Neural progenitor cell (in vitro differentiated cells): ENCODE data around the gene MGP. TPM values are rescaled to one million over a fixed set of nuclear protein-coding genes. Genes with fewer than 3 reads are reported as not detected.

Source experiments
- DNase-seq: peaks from one replicate; pipeline ENCODE4 v3.0.0-alpha.2; 2016; ENCODE audit warnings: low spot score
- H2AFZ ChIP-seq: fragments of 200-600 bp; sonication (generic); replicated peaks from 2 replicates; pipeline ENCODE4 v1.6.1; 2016; ENCODE audit warnings: antibody characterized with exemption
- H3F3A ChIP-seq: fragments of 200-600 bp; sonication (generic); 2 replicates; pipeline ENCODE4 v1.6.1; 2016; ENCODE audit warnings: antibody characterized with exemption, low read depth
- H3K27ac ChIP-seq: fragments of 200-600 bp; sonication (generic); 2 replicates; pipeline ENCODE4 v1.5.1; 2016; ENCODE audit warnings: mild to moderate bottlenecking
- H3K27me3 ChIP-seq: fragments of 200-600 bp; sonication (generic); 2 replicates; pipeline ENCODE4 v1.6.1; 2016; ENCODE audit warnings: mild to moderate bottlenecking, moderate library complexity
- H3K36me3 ChIP-seq: fragments of 200-600 bp; sonication (generic); 2 replicates; pipeline ENCODE4 v1.5.1; 2016
- H3K4me1 ChIP-seq: fragments of 200-600 bp; sonication (generic); 2 replicates; pipeline ENCODE4 v1.6.1; 2016; ENCODE audit warnings: mixed run types
- H3K4me2 ChIP-seq: fragments of 200-600 bp; sonication (generic); 2 replicates; pipeline ENCODE4 v1.6.1; 2016
- H3K4me3 ChIP-seq: fragments of 200-600 bp; sonication (generic); 2 replicates; pipeline ENCODE4 v1.5.1; 2016
- H3K79me2 ChIP-seq: fragments of 200-600 bp; sonication (generic); 2 replicates; pipeline ENCODE4 v1.6.1; 2016; ENCODE audit warnings: low read depth
- H3K9ac ChIP-seq: fragments of 200-600 bp; sonication (generic); 2 replicates; pipeline ENCODE4 v1.6.1; 2016
- H3K9me3 ChIP-seq: fragments of 200-600 bp; sonication (generic); 2 replicates; pipeline ENCODE4 v1.5.1; 2016; ENCODE audit warnings: low read depth
- H4K20me1 ChIP-seq: fragments of 200-600 bp; sonication (generic); 2 replicates; pipeline ENCODE4 v1.6.1; 2016; ENCODE audit warnings: low read depth
- H3K27ac Mint-ChIP-seq: 3 replicates; pipeline ENCODE4 v1.8.0; 2021; ENCODE audit warnings: mixed read lengths
- H3K27me3 Mint-ChIP-seq: 2 replicates; pipeline ENCODE4 v1.8.0; 2022; ENCODE audit warnings: low read depth, mild to moderate bottlenecking, inconsistent platforms, moderate library complexity, mixed read lengths; ENCODE audit not compliant: insufficient read depth
- H3K36me3 Mint-ChIP-seq: 3 replicates; pipeline ENCODE4 v1.8.0; 2021; ENCODE audit warnings: mixed read lengths
- H3K4me1 Mint-ChIP-seq: 3 replicates; pipeline ENCODE4 v1.8.0; 2021; ENCODE audit warnings: mixed read lengths
- H3K4me3 Mint-ChIP-seq: 3 replicates; pipeline ENCODE4 v1.8.0; 2021; ENCODE audit warnings: mild to moderate bottlenecking, moderate library complexity, mixed read lengths
- H3K9me3 Mint-ChIP-seq: 3 replicates; pipeline ENCODE4 v1.8.0; 2020; ENCODE audit warnings: mixed read lengths
- EZH2 ChIP-seq: fragments of 200-600 bp; sonication (generic); IDR thresholded peaks from 2 replicates; pipeline ENCODE4 v1.6.1; 2017; ENCODE audit warnings: antibody characterized with exemption, mild to moderate bottlenecking, moderate library complexity
- EZH2phosphoT487 ChIP-seq: fragments of 200-600 bp; sonication (generic); IDR thresholded peaks from 2 replicates; pipeline ENCODE4 v1.6.1; 2017; ENCODE audit warnings: antibody characterized with exemption
- total RNA-seq: library from RNA; depleted of rRNA; stranded (reverse); fragments of >200 nt; gene quantifications from 2 replicates; pipeline ENCODE4 v1.2.3, GENCODE V29; 2015; ENCODE audit warnings: low replicate concordance
- TF ChIP-seq, protein P1 (sequence below): fragments of 200-600 bp; sonication (generic); IDR thresholded peaks from 2 replicates; pipeline ENCODE4 v1.5.1; 2017; ENCODE audit warnings: antibody characterized with exemption, mild to moderate bottlenecking

The MGP gene
- not detected in 2 replicates for total RNA-seq

DNA sequence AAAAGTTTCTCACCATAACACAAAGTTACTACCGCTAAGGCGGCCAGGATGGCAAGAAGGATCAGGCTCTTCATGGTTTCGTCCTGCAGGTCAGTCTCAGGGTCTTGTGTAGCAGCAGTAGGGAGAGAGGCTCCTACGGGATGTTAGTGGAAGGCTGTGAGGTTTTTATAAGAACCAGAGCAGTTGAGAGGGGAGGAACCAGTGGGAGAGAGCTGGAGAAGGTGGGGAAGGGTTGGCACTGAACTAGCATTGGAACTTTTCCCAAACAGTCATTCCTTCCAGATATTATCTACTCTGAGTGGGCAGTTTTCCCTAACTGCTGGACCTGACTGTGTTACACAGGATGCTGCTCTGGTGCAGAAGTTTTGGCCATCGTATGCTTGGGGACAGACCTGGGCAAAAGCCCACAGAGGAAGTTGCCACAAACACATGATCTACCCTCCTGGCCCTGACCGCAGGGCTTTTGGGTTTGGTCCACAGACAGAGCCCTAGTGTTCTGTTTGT is at the start of gene MGP:
MGP (minus strand) TSS at position 137 of the 504 bp plus-strand sequence; CDS start at position 74, 63 bp downstream.
- H3K4me1 ChIP-seq = no peaks in the 10 kb centered on the region
- Mint-ChIP-seq H3K27me3 (peaks cover 4% of the 10 kb centered on the region), H3K27ac (no peak within 1 kb of the TSS), H3K4me3 (no peak within 1 kb of the TSS), H3K9me3 (peaks cover 1% of the 10 kb centered on the region), H3K36me3 (no peaks in the 10 kb centered on the region), H3K4me1 (no peaks in the 10 kb centered on the region)
- no peaks in the 10 kb centered on the region for H3F3A ChIP-seq
- H4K20me1 ChIP-seq = no peaks in the 10 kb centered on the region
- H3K4me3 ChIP-seq = no peak within 1 kb of the TSS
- no peak within 1 kb of the TSS for H3K4me2 ChIP-seq
- H2AFZ ChIP-seq = no peak within 1 kb of the TSS
- no peak within 1 kb of the TSS for H3K9ac ChIP-seq
- H3K9me3 ChIP-seq = no peaks in the 10 kb centered on the region
- no peak for TF ChIP-seq EZH2
- TF ChIP-seq, protein P1, sequence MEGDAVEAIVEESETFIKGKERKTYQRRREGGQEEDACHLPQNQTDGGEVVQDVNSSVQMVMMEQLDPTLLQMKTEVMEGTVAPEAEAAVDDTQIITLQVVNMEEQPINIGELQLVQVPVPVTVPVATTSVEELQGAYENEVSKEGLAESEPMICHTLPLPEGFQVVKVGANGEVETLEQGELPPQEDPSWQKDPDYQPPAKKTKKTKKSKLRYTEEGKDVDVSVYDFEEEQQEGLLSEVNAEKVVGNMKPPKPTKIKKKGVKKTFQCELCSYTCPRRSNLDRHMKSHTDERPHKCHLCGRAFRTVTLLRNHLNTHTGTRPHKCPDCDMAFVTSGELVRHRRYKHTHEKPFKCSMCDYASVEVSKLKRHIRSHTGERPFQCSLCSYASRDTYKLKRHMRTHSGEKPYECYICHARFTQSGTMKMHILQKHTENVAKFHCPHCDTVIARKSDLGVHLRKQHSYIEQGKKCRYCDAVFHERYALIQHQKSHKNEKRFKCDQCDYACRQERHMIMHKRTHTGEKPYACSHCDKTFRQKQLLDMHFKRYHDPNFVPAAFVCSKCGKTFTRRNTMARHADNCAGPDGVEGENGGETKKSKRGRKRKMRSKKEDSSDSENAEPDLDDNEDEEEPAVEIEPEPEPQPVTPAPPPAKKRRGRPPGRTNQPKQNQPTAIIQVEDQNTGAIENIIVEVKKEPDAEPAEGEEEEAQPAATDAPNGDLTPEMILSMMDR = no peak
- no peak for TF ChIP-seq EZH2phosphoT487
- no peaks in the 10 kb centered on the region for H3K79me2 ChIP-seq
- no peak for DNase-seq
- no peak within 1 kb of the TSS for H3K27ac ChIP-seq
- no peaks in the 10 kb centered on the region for H3K36me3 ChIP-seq
- no peaks in the 10 kb centered on the region for H3K27me3 ChIP-seq

DNA sequence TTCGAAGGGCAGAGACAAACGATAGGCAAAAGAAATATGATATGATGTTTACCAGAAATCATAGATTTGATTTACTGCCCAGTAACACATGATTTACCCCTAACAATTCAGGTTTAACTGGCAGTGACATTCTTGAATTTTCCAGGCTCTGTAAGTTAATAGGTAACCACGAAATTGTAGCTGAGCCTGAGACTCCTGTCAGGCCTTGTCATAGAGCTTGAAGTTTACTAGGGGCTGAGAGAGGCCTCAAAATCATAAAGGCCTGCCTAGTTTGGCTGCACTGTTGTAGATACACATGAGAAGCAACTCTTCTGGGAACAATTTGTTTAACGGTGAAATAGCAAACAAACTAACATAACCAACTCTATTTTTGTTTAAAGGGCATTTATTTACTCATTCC is 49.4 kb upstream of the MGP start:
- H3K9me3 ChIP-seq = no peaks in the 10 kb centered on the region
- no peak overlapping the region for H2AFZ ChIP-seq
- no peaks in the 10 kb centered on the region for H4K20me1 ChIP-seq
- no peak overlapping the region for H3K27ac ChIP-seq
- no peak overlapping the region for H3K4me2 ChIP-seq
- TF ChIP-seq EZH2phosphoT487 = no peak
- TF ChIP-seq, protein P1 = no peak
- no peak for TF ChIP-seq EZH2
- H3K9ac ChIP-seq = no peak overlapping the region
- DNase-seq = no peak
- Mint-ChIP-seq H3K4me3 (no peak overlapping the region), H3K36me3 (no peaks in the 10 kb centered on the region), H3K27me3 (peaks cover 5% of the 10 kb centered on the region), H3K4me1 (no peaks in the 10 kb centered on the region), H3K9me3 (no peaks in the 10 kb centered on the region), H3K27ac (no peak overlapping the region)
- H3F3A ChIP-seq = no peaks in the 10 kb centered on the region
- H3K79me2 ChIP-seq = no peaks in the 10 kb centered on the region
- H3K4me1 ChIP-seq = no peaks in the 10 kb centered on the region
- H3K4me3 ChIP-seq = no peak overlapping the region
- H3K27me3 ChIP-seq = no peaks in the 10 kb centered on the region
- H3K36me3 ChIP-seq = no peaks in the 10 kb centered on the region

DNA sequence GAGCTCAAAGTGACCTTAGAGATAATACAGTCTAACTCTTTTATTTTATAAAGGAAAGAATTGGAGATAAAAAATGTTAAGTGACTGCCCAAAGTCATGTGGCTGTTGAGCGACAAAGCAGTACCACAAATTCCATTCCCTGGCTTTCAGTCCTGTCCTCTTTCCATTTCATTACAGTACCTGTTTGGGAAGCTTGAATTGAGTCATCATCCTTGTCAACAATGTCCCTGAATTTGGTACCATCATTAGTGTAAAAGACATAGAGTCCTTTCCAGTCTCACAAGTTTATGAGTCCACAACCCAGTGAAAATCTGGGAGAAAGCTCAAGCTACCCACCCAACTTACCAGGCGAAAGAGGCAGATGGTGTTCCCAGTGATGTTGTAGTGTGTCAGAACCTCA is 48.9 kb upstream of the MGP start:
- TF ChIP-seq, protein P1 = no peak
- TF ChIP-seq EZH2 (no peak), EZH2phosphoT487 (no peak)
- no peak overlapping the region for H2AFZ ChIP-seq
- Mint-ChIP-seq H3K4me3 (no peak overlapping the region), H3K9me3 (no peaks in the 10 kb centered on the region), H3K36me3 (no peaks in the 10 kb centered on the region), H3K27me3 (peaks cover 5% of the 10 kb centered on the region), H3K27ac (no peak overlapping the region), H3K4me1 (no peaks in the 10 kb centered on the region)
- H3F3A ChIP-seq = no peaks in the 10 kb centered on the region
- H4K20me1 ChIP-seq = no peaks in the 10 kb centered on the region
- no peak overlapping the region for H3K4me2 ChIP-seq
- no peak overlapping the region for H3K4me3 ChIP-seq
- DNase-seq = no peak
- H3K27me3 ChIP-seq = no peaks in the 10 kb centered on the region
- H3K4me1 ChIP-seq = no peaks in the 10 kb centered on the region
- H3K9me3 ChIP-seq = no peaks in the 10 kb centered on the region
- H3K9ac ChIP-seq = no peak overlapping the region
- H3K27ac ChIP-seq = no peak overlapping the region
- no peaks in the 10 kb centered on the region for H3K36me3 ChIP-seq
- H3K79me2 ChIP-seq = no peaks in the 10 kb centered on the region
